ENCODE results near the gene RITA1. TPM values are rescaled to one million over a fixed set of nuclear protein-coding genes. Genes with fewer than 3 reads are reported as not detected.

The RITA1 gene
- total RNA-seq, 1 donor from 2014 or later = 7.8 TPM

GRCh38 chr12:113221181-113221996 lies 35.9 kb downstream of the RITA1 start, which contains the start of gene TPCN1:
Gene TPCN1 (plus strand): TSS chr12:113221464. CDS start chr12:113226853, 5,389 bp downstream.
- ATAC-seq = peak; percentile 97
- DNase-seq (ENCODE audit: low spot score) = peak; percentile 100
- intact Hi-C loops (cut with DNase I) = no loop called here

- intact Hi-C loops (cut with DNase I) = no loop called here
- DNase-seq (ENCODE audit: low spot score) (no peak), ATAC-seq (no peak)
These were observed 36.6 kb downstream of the RITA1 start for GRCh38 chr12:113221997-113222729.

GRCh38 chr12:113222730-113223531 lies 37.4 kb downstream of the RITA1 start:
- peak; percentile 77 for ATAC-seq
- DNase-seq (ENCODE audit: low spot score) = no peak
- intact Hi-C loops (cut with DNase I) = no loop called here

GRCh38 chr12:113224955-113225354 lies 39.4 kb downstream of the RITA1 start:
- intact Hi-C loops (cut with DNase I) = no loop called here
- no peak for ATAC-seq
- DNase-seq (ENCODE audit: low spot score) = no peak

- DNase-seq (ENCODE audit: low spot score) = no peak
- ATAC-seq = no peak
- intact Hi-C loops (cut with DNase I) = no loop called here
These were observed 41.4 kb downstream of the RITA1 start for GRCh38 chr12:113226696-113227568.

- intact Hi-C loops (cut with DNase I) = no loop called here
- ATAC-seq (no peak), DNase-seq (ENCODE audit: low spot score) (no peak)
These were observed 42.3 kb downstream of the RITA1 start for GRCh38 chr12:113227686-113228391.

GRCh38 chr12:113228394-113229028 lies 43.0 kb downstream of the RITA1 start:
- no peak for ATAC-seq
- no peak for DNase-seq (ENCODE audit: low spot score)
- intact Hi-C loops (cut with DNase I) = no loop called here

GRCh38 chr12:113230315-113231234 lies 45.1 kb downstream of the RITA1 start:
- ATAC-seq = no peak
- DNase-seq (ENCODE audit: low spot score) = peak; percentile 35
- intact Hi-C loops (cut with DNase I) = no loop called here

GRCh38 chr12:113231235-113232088 lies 45.9 kb downstream of the RITA1 start:
- intact Hi-C loops (cut with DNase I) = no loop called here
- ATAC-seq = no peak

GRCh38 chr12:113232089-113232839 lies 46.7 kb downstream of the RITA1 start:
- ATAC-seq (no peak), DNase-seq (ENCODE audit: low spot score) (peak; percentile 57)
- intact Hi-C loops (cut with DNase I) = no loop called here

More at GRCh38 chr12:113231235-113232088, 45.9 kb downstream of the RITA1 start:
- peak; percentile 13 for DNase-seq (ENCODE audit: low spot score)

GRCh38 chr12:113232840-113233585 lies 47.5 kb downstream of the RITA1 start:
- ATAC-seq (peak; percentile 75), DNase-seq (ENCODE audit: low spot score) (peak; percentile 68)
- intact Hi-C loops (cut with DNase I) = no loop called here

- ATAC-seq (no peak), DNase-seq (ENCODE audit: low spot score) (peak; percentile 22)
- intact Hi-C loops (cut with DNase I) = no loop called here
These were observed 48.4 kb downstream of the RITA1 start for GRCh38 chr12:113233967-113234366.

GRCh38 chr12:113234483-113234882 lies 49.0 kb downstream of the RITA1 start:
- DNase-seq (ENCODE audit: low spot score) (peak; percentile 9), ATAC-seq (no peak)
- intact Hi-C loops (cut with DNase I) = no loop called here

GRCh38 chr12:113235976-113236375 lies 50.5 kb downstream of the RITA1 start:
- intact Hi-C loops (cut with DNase I) = no loop called here
- ATAC-seq (no peak), DNase-seq (ENCODE audit: low spot score) (peak; percentile 28)
